ENCODE results near the gene RASGEF1B. TPM values are rescaled to one million over a fixed set of nuclear protein-coding genes. Genes with fewer than 3 reads are reported as not detected.

RASGEF1B gene
- total RNA-seq, 1 donor from 2014 or later, result 0.77 TPM

- H3K9ac ChIP-seq (ENCODE audit: low read length), result no peak overlapping the region
- TF ChIP-seq EZH2 (IDR thresholded peaks at IDR 0.05; ENCODE audit: insufficient read depth, low read length), result no peak
- TF ChIP-seq CTCF (IDR thresholded peaks at IDR 0.05; ENCODE audit: insufficient read depth, low read depth, low read length), result no peak
- peaks cover 11% of the 10 kb centered on the region for H3K4me1 Mint-ChIP-seq (ENCODE audit: low read depth, unreplicated experiment)
- H3K4me3 ChIP-seq (ENCODE audit: insufficient read depth, low read depth, low read length), result no peak overlapping the region
- H3K36me3 Mint-ChIP-seq (ENCODE audit: low read depth, unreplicated experiment), result no peaks in the 10 kb centered on the region
- no peaks in the 10 kb centered on the region for H3K9me3 ChIP-seq (ENCODE audit: insufficient read depth, low read depth, low read length)
- H3K4me3 Mint-ChIP-seq (ENCODE audit: unreplicated experiment), result no peak overlapping the region
- H3K27ac Mint-ChIP-seq (ENCODE audit: unreplicated experiment), result no peak overlapping the region
- H3K4me2 ChIP-seq (ENCODE audit: low read length), result no peak overlapping the region
- no peaks in the 10 kb centered on the region for H3K9me3 Mint-ChIP-seq (ENCODE audit: unreplicated experiment)
- peaks cover 21% of the 10 kb centered on the region for H3K27me3 ChIP-seq (ENCODE audit: insufficient read depth, low read length)
- H2AFZ ChIP-seq (ENCODE audit: low read depth, low read length), result no peak overlapping the region
- no peak overlapping the region for H3K27ac ChIP-seq (ENCODE audit: low read depth, low read length)
- DNase-seq (ENCODE audit: low read depth) (no peak), FAIRE-seq (no peak)
- H3K4me1 ChIP-seq (ENCODE audit: insufficient read depth, low read length), result peaks cover 3% of the 10 kb centered on the region
- no peaks in the 10 kb centered on the region for H4K20me1 ChIP-seq (ENCODE audit: insufficient read depth, low read length)
- H3K36me3 ChIP-seq (ENCODE audit: insufficient read depth, low read length), result no peaks in the 10 kb centered on the region
- no peaks in the 10 kb centered on the region for H3K79me2 ChIP-seq (ENCODE audit: insufficient read depth, low read length)
- H3K27me3 Mint-ChIP-seq (ENCODE audit: low read depth, unreplicated experiment), result peaks cover 3% of the 10 kb centered on the region
Observed at GRCh38 chr4:81465406-81466340, 6.0 kb downstream of the RASGEF1B start.

GRCh38 chr4:81460834-81461233 lies 10.9 kb downstream of the RASGEF1B start:
- Mint-ChIP-seq H3K9me3 (ENCODE audit: unreplicated experiment) (no peaks in the 10 kb centered on the region), H3K4me1 (ENCODE audit: low read depth, unreplicated experiment) (peaks cover 2% of the 10 kb centered on the region), H3K27me3 (ENCODE audit: low read depth, unreplicated experiment) (no peaks in the 10 kb centered on the region), H3K4me3 (ENCODE audit: unreplicated experiment) (no peak overlapping the region), H3K27ac (ENCODE audit: unreplicated experiment) (no peak overlapping the region), H3K36me3 (ENCODE audit: low read depth, unreplicated experiment) (no peaks in the 10 kb centered on the region)
- Histone ChIP-seq H3K79me2 (ENCODE audit: insufficient read depth, low read length) (no peaks in the 10 kb centered on the region), H3K4me3 (ENCODE audit: insufficient read depth, low read depth, low read length) (no peak overlapping the region), H3K4me1 (ENCODE audit: insufficient read depth, low read length) (no peaks in the 10 kb centered on the region), H4K20me1 (ENCODE audit: insufficient read depth, low read length) (no peaks in the 10 kb centered on the region), H3K27me3 (ENCODE audit: insufficient read depth, low read length) (no peaks in the 10 kb centered on the region), H3K9me3 (ENCODE audit: insufficient read depth, low read depth, low read length) (no peaks in the 10 kb centered on the region), H3K4me2 (ENCODE audit: low read length) (no peak overlapping the region), H3K36me3 (ENCODE audit: insufficient read depth, low read length) (no peaks in the 10 kb centered on the region), H3K27ac (ENCODE audit: low read depth, low read length) (no peak overlapping the region), H3K9ac (ENCODE audit: low read length) (no peak overlapping the region), H2AFZ (ENCODE audit: low read depth, low read length) (no peak overlapping the region)
- FAIRE-seq (no peak), DNase-seq (ENCODE audit: low read depth) (no peak)
- no peak for TF ChIP-seq EZH2 (IDR thresholded peaks at IDR 0.05; ENCODE audit: insufficient read depth, low read length)
- no peak for TF ChIP-seq CTCF (IDR thresholded peaks at IDR 0.05; ENCODE audit: insufficient read depth, low read depth, low read length)

- DNase-seq (ENCODE audit: low read depth) (no peak), FAIRE-seq (no peak)
- Histone ChIP-seq H3K4me3 (ENCODE audit: insufficient read depth, low read depth, low read length) (no peak overlapping the region), H3K79me2 (ENCODE audit: insufficient read depth, low read length) (no peaks in the 10 kb centered on the region), H3K9me3 (ENCODE audit: insufficient read depth, low read depth, low read length) (no peaks in the 10 kb centered on the region), H3K4me1 (ENCODE audit: insufficient read depth, low read length) (no peaks in the 10 kb centered on the region), H3K4me2 (ENCODE audit: low read length) (no peak overlapping the region), H3K27ac (ENCODE audit: low read depth, low read length) (no peak overlapping the region), H3K9ac (ENCODE audit: low read length) (no peak overlapping the region), H3K36me3 (ENCODE audit: insufficient read depth, low read length) (no peaks in the 10 kb centered on the region), H4K20me1 (ENCODE audit: insufficient read depth, low read length) (no peaks in the 10 kb centered on the region), H3K27me3 (ENCODE audit: insufficient read depth, low read length) (no peaks in the 10 kb centered on the region), H2AFZ (ENCODE audit: low read depth, low read length) (no peak overlapping the region)
- no peak overlapping the region for H3K27ac Mint-ChIP-seq (ENCODE audit: unreplicated experiment)
- H3K9me3 Mint-ChIP-seq (ENCODE audit: unreplicated experiment), result no peaks in the 10 kb centered on the region
- H3K36me3 Mint-ChIP-seq (ENCODE audit: low read depth, unreplicated experiment), result no peaks in the 10 kb centered on the region
- no peaks in the 10 kb centered on the region for H3K27me3 Mint-ChIP-seq (ENCODE audit: low read depth, unreplicated experiment)
- H3K4me3 Mint-ChIP-seq (ENCODE audit: unreplicated experiment), result no peak overlapping the region
- TF ChIP-seq CTCF (IDR thresholded peaks at IDR 0.05; ENCODE audit: insufficient read depth, low read depth, low read length) (no peak), EZH2 (IDR thresholded peaks at IDR 0.05; ENCODE audit: insufficient read depth, low read length) (no peak)
- H3K4me1 Mint-ChIP-seq (ENCODE audit: low read depth, unreplicated experiment), result peaks cover 2% of the 10 kb centered on the region
Observed at GRCh38 chr4:81460191-81460701, 11.5 kb downstream of the RASGEF1B start.
